Activated B cell treated with CpG ODN at 0.5 μM for 24 hours (primary cell): ENCODE data around the gene GLS2. TPM values are rescaled to one million over a fixed set of nuclear protein-coding genes. Genes with fewer than 3 reads are reported as not detected.

Experiments
- ATAC-seq: fragments of 200-7000 bp; cut with Tn5 transposase; one replicate; pipeline ENCODE4 v1.10.0; 2021; ENCODE audit warnings: low read depth, mild to moderate bottlenecking, moderate library complexity
- CTCF ChIA-PET: fragments of 350-600 bp; sonication (Branson Sonifier 250); formaldehyde crosslinking; loops from one replicate; lab custom pipeline; 2021; ENCODE audit warnings: antibody characterized with exemption; lab: Charles Lee
- POLR2A ChIA-PET: fragments of 350-600 bp; sonication (Branson Sonifier 250); formaldehyde crosslinking; loops from one replicate; lab custom pipeline; 2021; ENCODE audit warnings: antibody characterized with exemption; lab: Charles Lee
- DNase-seq: peaks from one replicate; pipeline ENCODE4 v3.0.0; 2022
- H3K27ac Mint-ChIP-seq: one replicate; pipeline ENCODE4 v1.8.0; 2020; ENCODE audit warnings: mixed read lengths
- H3K27me3 Mint-ChIP-seq: one replicate; pipeline ENCODE4 v1.8.0; 2021; ENCODE audit warnings: mixed read lengths
- H3K36me3 Mint-ChIP-seq: one replicate; pipeline ENCODE4 v1.8.0; 2021; ENCODE audit warnings: low read depth, mixed read lengths
- H3K4me1 Mint-ChIP-seq: one replicate; pipeline ENCODE4 v1.8.0; 2021; ENCODE audit warnings: mixed read lengths
- H3K4me3 Mint-ChIP-seq: one replicate; pipeline ENCODE4 v1.8.0; 2020; ENCODE audit warnings: mild to moderate bottlenecking, mixed read lengths
- H3K9me3 Mint-ChIP-seq: one replicate; pipeline ENCODE4 v1.8.0; 2020; ENCODE audit warnings: mixed read lengths
- CTCF ChIP-seq: fragments of 200-600 bp; IDR thresholded peaks from one replicate; pipeline ENCODE4 v1.8.0; 2022; ENCODE audit warnings: antibody characterized with exemption, mild to moderate bottlenecking
- intact Hi-C: fragments of 100-400 bp; cut with micrococcal nuclease; formaldehyde crosslinking; loops from one replicate; pipeline ENCODE4 v1.15.1; 2024
- total RNA-seq: library from RNA; stranded (reverse); gene quantifications from 2 replicates; pipeline ENCODE4 v1.2.3, GENCODE V29; 2022

The GLS2 gene
- total RNA-seq, 1 donor from 2014 or later, result 3.5 TPM

GRCh38 chr12:56476143-56476542, 11.8 kb downstream of the GLS2 start:
- H3K4me1 Mint-ChIP-seq, result peaks cover 13% of the 10 kb centered on the region
- intact Hi-C loops, result no loop called here
- H3K27me3 Mint-ChIP-seq, result no peaks in the 10 kb centered on the region
- ATAC-seq (no peak), DNase-seq (no peak)
- TF ChIP-seq CTCF, result no peak
- CTCF ChIA-PET, result no interaction called here
- H3K9me3 Mint-ChIP-seq, result no peaks in the 10 kb centered on the region
- no peak overlapping the region for H3K27ac Mint-ChIP-seq
- POLR2A ChIA-PET, result interaction anchor here (0.7 kb wide), 1 partner anchor 12 kb away, joined by 6 read pairs; the partner anchor contains the start of gene GLS2
- H3K4me3 Mint-ChIP-seq, result no peak overlapping the region
- peaks cover 10% of the 10 kb centered on the region for H3K36me3 Mint-ChIP-seq

- intact Hi-C loops, result no loop called here
- ChIA-PET POLR2A (interaction anchor here (0.7 kb wide), 2 partner anchors 13 to 241 kb away, joined by 7 read pairs; partner anchors contain the start of gene GLS2), CTCF (no interaction called here)
Measured at GRCh38 chr12:56474389-56474788, 13.6 kb downstream of the GLS2 start.

GRCh38 chr12:56469007-56469930, 18.7 kb downstream of the GLS2 start:
- intact Hi-C loops, result loop anchor here (2.0 kb wide), 1 partner anchor 730 kb away; no protein-coding TSS in a partner anchor
- no peak for TF ChIP-seq CTCF
- peak overlapping the region; percentile 94 for H3K4me3 Mint-ChIP-seq
- peaks cover 23% of the 10 kb centered on the region for H3K36me3 Mint-ChIP-seq
- DNase-seq (no peak), ATAC-seq (no peak)
- POLR2A ChIA-PET, result interaction anchor here (0.5 to 3.8 kb wide), 13 partner anchors 11 to 659 kb away, joined by 3 to 18 read pairs (median 5); partner anchors contain the start of genes GLS2, IL23A, LRP1 and RBMS2
- H3K9me3 Mint-ChIP-seq, result no peaks in the 10 kb centered on the region
- H3K4me1 Mint-ChIP-seq, result peaks cover 32% of the 10 kb centered on the region
- CTCF ChIA-PET, result no interaction called here
- H3K27me3 Mint-ChIP-seq, result no peaks in the 10 kb centered on the region
- peak overlapping the region; percentile 94 for H3K27ac Mint-ChIP-seq

More at GRCh38 chr12:56474389-56474788, 13.6 kb downstream of the GLS2 start:
- H3K9me3 Mint-ChIP-seq, result no peaks in the 10 kb centered on the region
- H3K4me1 Mint-ChIP-seq, result peaks cover 16% of the 10 kb centered on the region
- ATAC-seq (no peak), DNase-seq (no peak)
- H3K27ac Mint-ChIP-seq, result no peak overlapping the region
- H3K36me3 Mint-ChIP-seq, result peaks cover 16% of the 10 kb centered on the region
- H3K27me3 Mint-ChIP-seq, result no peaks in the 10 kb centered on the region
- no peak overlapping the region for H3K4me3 Mint-ChIP-seq
- no peak for TF ChIP-seq CTCF

- ChIA-PET POLR2A (interaction anchor here (0.5 to 3.8 kb wide), 15 partner anchors 12 to 352 kb away, joined by 3 to 18 read pairs (median 4); partner anchors contain the start of genes CNPY2, CS, ESYT1 and IL23A), CTCF (no interaction called here)
- Mint-ChIP-seq H3K27me3 (no peaks in the 10 kb centered on the region), H3K36me3 (peaks cover 20% of the 10 kb centered on the region), H3K4me1 (peaks cover 36% of the 10 kb centered on the region), H3K9me3 (no peaks in the 10 kb centered on the region), H3K4me3 (peak within 1 kb of the TSS; percentile 94), H3K27ac (peak within 1 kb of the TSS; percentile 94)
- DNase-seq, result peak; percentile 92
- TF ChIP-seq CTCF, result no peak
- ATAC-seq, result peak; percentile 90
- intact Hi-C loops, result loop anchor here (1.0 to 2.0 kb wide), 12 partner anchors 19 to 730 kb away; partner anchors contain the start of genes CS, PAN2, PYM1 and RNF41
Measured at GRCh38 chr12:56468216-56469006, 19.6 kb downstream of the GLS2 start, which contains the start of gene SPRYD4. Gene SPRYD4 (plus strand): TSS chr12:56468578. CDS start chr12:56468592, 14 bp downstream.
